ENCODE data around the gene RDH5.

Gene RDH5

GRCh38 chr12:55720071-55720564 lies at the start of gene RDH5:
Gene RDH5 (plus strand): TSS chr12:55720393. CDS start chr12:55721185, 792 bp downstream.
- TF ChIP-seq CTCF (IDR thresholded peaks at IDR 0.05; ENCODE audit: low read depth, low read length): no peak
- peak within 1 kb of the TSS in 1 of 2 donors; percentile 22 for H3K4me3 ChIP-seq (replicated peaks in 1 of 2; ENCODE audit: low read depth in 2 of 2, low read length in 2 of 2)
- DNase-seq (ENCODE audit: low read depth in 2 of 2): peak; percentile 83 to 93

- no peak for TF ChIP-seq CTCF (IDR thresholded peaks at IDR 0.05; ENCODE audit: low read depth, low read length)
- DNase-seq (ENCODE audit: low read depth in 2 of 2): no peak
- no peak overlapping the region for H3K4me3 ChIP-seq (replicated peaks in 1 of 2; ENCODE audit: low read depth in 2 of 2, low read length in 2 of 2)
These were observed 48.4 kb upstream of the RDH5 start for GRCh38 chr12:55671746-55672145.

- DNase-seq (ENCODE audit: low read depth in 2 of 2): no peak
- TF ChIP-seq CTCF (IDR thresholded peaks at IDR 0.05; ENCODE audit: low read depth, low read length): no peak
- no peak overlapping the region for H3K4me3 ChIP-seq (replicated peaks in 1 of 2; ENCODE audit: low read depth in 2 of 2, low read length in 2 of 2)
These were observed 46.6 kb upstream of the RDH5 start for GRCh38 chr12:55673638-55674037.

- no peak for TF ChIP-seq CTCF (IDR thresholded peaks at IDR 0.05; ENCODE audit: low read depth, low read length)
- DNase-seq (ENCODE audit: low read depth in 2 of 2): peak; percentile 11 to 31
- no peak overlapping the region for H3K4me3 ChIP-seq (replicated peaks in 1 of 2; ENCODE audit: low read depth in 2 of 2, low read length in 2 of 2)
These were observed 44.5 kb upstream of the RDH5 start for GRCh38 chr12:55675666-55676065.

- no peak overlapping the region for H3K4me3 ChIP-seq (replicated peaks in 1 of 2; ENCODE audit: low read depth in 2 of 2, low read length in 2 of 2)
- DNase-seq (ENCODE audit: low read depth in 2 of 2): no peak
- TF ChIP-seq CTCF (IDR thresholded peaks at IDR 0.05; ENCODE audit: low read depth, low read length): no peak
These were observed 43.5 kb upstream of the RDH5 start for GRCh38 chr12:55676707-55677106.

GRCh38 chr12:55679691-55680090 lies 40.5 kb upstream of the RDH5 start:
- no peak for DNase-seq (ENCODE audit: low read depth in 2 of 2)
- H3K4me3 ChIP-seq (replicated peaks in 1 of 2; ENCODE audit: low read depth in 2 of 2, low read length in 2 of 2): no peak overlapping the region
- TF ChIP-seq CTCF (IDR thresholded peaks at IDR 0.05; ENCODE audit: low read depth, low read length): no peak
